Neural cell (in vitro differentiated cells): ENCODE measurements around the gene AMPD1. TPM values are rescaled to one million over a fixed set of nuclear protein-coding genes. Genes with fewer than 3 reads are reported as not detected.

Source experiments
- H2AFZ ChIP-seq: fragments of 200-600, 300-800 bp; sonication (generic), shearing (Covaris generic); 2 replicates; pipeline ENCODE4 v1.6.0; 2014; ENCODE audit warnings: low read depth, mild to moderate bottlenecking, antibody characterized with exemption, low read length, moderate library complexity
- H3F3A ChIP-seq: fragments of 200-600 bp; shearing (Covaris generic); 2 replicates; pipeline ENCODE4 v1.6.1; 2016; ENCODE audit warnings: mild to moderate bottlenecking, moderate library complexity, mixed read lengths, antibody characterized with exemption, low read length; ENCODE audit not compliant: insufficient read depth, poor library complexity, severe bottlenecking
- H3K27ac ChIP-seq: fragments of 200-600, 300-800 bp; sonication (generic), shearing (Covaris generic); 2 replicates; pipeline ENCODE4 v1.5.1; 2014; ENCODE audit warnings: mild to moderate bottlenecking, low read length, moderate library complexity
- H3K27me3 ChIP-seq: fragments of 300-800, 200-600 bp; sonication (generic), shearing (Covaris generic); 2 replicates; pipeline ENCODE4 v1.6.0; 2014; ENCODE audit warnings: mild to moderate bottlenecking, low read depth, low read length, moderate library complexity; ENCODE audit not compliant: insufficient read depth
- H3K36me3 ChIP-seq: fragments of 300-800, 200-600 bp; sonication (generic), shearing (Covaris generic); 2 replicates; pipeline ENCODE4 v1.5.1; 2014; ENCODE audit warnings: mild to moderate bottlenecking, antibody characterized with exemption, low read length, moderate library complexity; ENCODE audit not compliant: insufficient read depth
- H3K4me2 ChIP-seq: fragments of 300-800, 200-600 bp; sonication (generic), shearing (Covaris generic); 2 replicates; pipeline ENCODE4 v1.6.0; 2014; ENCODE audit warnings: mild to moderate bottlenecking, low read length
- H3K4me3 ChIP-seq: fragments of 300-800, 200-600 bp; sonication (generic), shearing (Covaris generic); 2 replicates; pipeline ENCODE4 v1.5.1; 2014; ENCODE audit warnings: mild to moderate bottlenecking, low read length, moderate library complexity
- H3K79me2 ChIP-seq: fragments of 200-600 bp; shearing (Covaris generic); replicated peaks from 2 replicates; pipeline ENCODE4 v1.6.0; 2014; ENCODE audit warnings: mild to moderate bottlenecking, low read length, moderate library complexity; ENCODE audit not compliant: insufficient read depth
- H3K9ac ChIP-seq: fragments of 300-800, 200-600 bp; sonication (generic), shearing (Covaris generic); 2 replicates; pipeline ENCODE4 v1.6.1; 2016; ENCODE audit warnings: mild to moderate bottlenecking, low read length, mixed read lengths
- H3K9me2 ChIP-seq: fragments of 200-600 bp; shearing (Covaris generic); 2 replicates; pipeline ENCODE4 v1.6.1; 2016; ENCODE audit warnings: mild to moderate bottlenecking, low read length, mixed read lengths; ENCODE audit not compliant: insufficient read depth
- H3K9me3 ChIP-seq: fragments of 200-600, 300-800 bp; sonication (generic), shearing (Covaris generic); 2 replicates; pipeline ENCODE4 v1.6.1; 2016; ENCODE audit warnings: mild to moderate bottlenecking, mixed run types, low read length, moderate library complexity, mixed read lengths
- H4K20me1 ChIP-seq: fragments of 200-600 bp; shearing (Covaris generic); 2 replicates; pipeline ENCODE4 v1.6.1; 2016; ENCODE audit warnings: mild to moderate bottlenecking, mixed run types; ENCODE audit not compliant: insufficient read depth
- EP300 ChIP-seq: fragments of 450-650 bp; conservative IDR thresholded peaks from 2 replicates; pipeline ENCODE4 v1.6.1; 2014; ENCODE audit warnings: antibody characterized with exemption, mild to moderate bottlenecking, moderate library complexity; ENCODE audit not compliant: poor library complexity, severe bottlenecking
- EZH2 ChIP-seq: fragments of 200-600, 300-800 bp; shearing (Covaris generic), sonication (generic); IDR thresholded peaks from 2 replicates; pipeline ENCODE4 v1.6.1; 2014; ENCODE audit warnings: antibody characterized with exemption, low read length, borderline replicate concordance, mild to moderate bottlenecking; ENCODE audit not compliant: insufficient read depth, poor library complexity, severe bottlenecking
- MXI1 ChIP-seq: fragments of 450-650 bp; conservative IDR thresholded peaks from 2 replicates; pipeline ENCODE4 v1.6.1; 2014; ENCODE audit warnings: antibody characterized with exemption, mild to moderate bottlenecking; ENCODE audit not compliant: poor library complexity, severe bottlenecking
- POLR2AphosphoS5 ChIP-seq: IDR thresholded peaks from 2 replicates; pipeline ENCODE4 v1.6.1; 2012
- RAD21 ChIP-seq: fragments of 450-650 bp; conservative IDR thresholded peaks from 2 replicates; pipeline ENCODE4 v1.6.1; 2014; ENCODE audit warnings: antibody characterized with exemption, mild to moderate bottlenecking, moderate library complexity
- REST ChIP-seq: IDR thresholded peaks from 2 replicates; pipeline ENCODE4 v1.6.1; 2012; ENCODE audit warnings: borderline replicate concordance
- SMC3 ChIP-seq: fragments of 450-650 bp; conservative IDR thresholded peaks from 2 replicates; pipeline ENCODE4 v1.6.1; 2014; ENCODE audit warnings: antibody characterized with exemption, mild to moderate bottlenecking, moderate library complexity; ENCODE audit not compliant: poor library complexity
- TAF1 ChIP-seq: IDR thresholded peaks from 2 replicates; pipeline ENCODE4 v1.6.1; 2012; ENCODE audit warnings: low read depth
- polyA plus RNA-seq: library from polyadenylated mRNA; depleted of rRNA; stranded (reverse); fragments of >200 nt; gene quantifications from 2 replicates; pipeline ENCODE4 v1.2.3, GENCODE V29; 2014
- TF ChIP-seq, protein P1 (sequence below): fragments of 450-650 bp; IDR thresholded peaks from 2 replicates; pipeline ENCODE4 v1.5.1; 2014; ENCODE audit warnings: antibody characterized with exemption, mild to moderate bottlenecking, moderate library complexity; ENCODE audit not compliant: poor library complexity, severe bottlenecking

Gene AMPD1
- polyA plus RNA-seq, 1 donor from 2014 or later: not detected

DNA sequence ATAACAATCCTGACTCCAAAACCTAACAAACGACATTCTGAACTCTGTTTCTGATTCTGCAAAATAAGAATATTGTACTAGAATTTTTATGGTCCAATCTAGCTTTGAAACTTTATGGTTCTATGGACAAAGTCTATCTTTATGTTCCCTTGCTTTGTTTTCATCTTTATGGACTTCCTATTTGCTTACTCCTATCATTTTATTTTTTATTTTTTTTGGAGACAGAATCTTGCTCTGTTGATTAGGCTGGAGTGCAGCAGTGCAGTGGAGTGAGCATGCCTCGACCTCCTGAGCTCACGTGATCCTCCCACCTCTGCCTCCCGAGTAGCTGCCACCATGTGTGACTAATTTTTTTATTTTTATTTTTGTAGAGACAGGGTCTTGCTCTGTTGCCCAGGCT lies 17.6 kb upstream of the AMPD1 start:
- no peak overlapping the region for H3K4me2 ChIP-seq
- no peaks in the 10 kb centered on the region for H3K9me2 ChIP-seq
- no peak overlapping the region for H3K27ac ChIP-seq
- peaks cover 6% of the 10 kb centered on the region for H3K36me3 ChIP-seq
- TF ChIP-seq POLR2AphosphoS5 (no peak), EP300 (no peak), TAF1 (no peak), MXI1 (no peak), REST (no peak), RAD21 (no peak), EZH2 (no peak), SMC3 (no peak)
- TF ChIP-seq, protein P1, sequence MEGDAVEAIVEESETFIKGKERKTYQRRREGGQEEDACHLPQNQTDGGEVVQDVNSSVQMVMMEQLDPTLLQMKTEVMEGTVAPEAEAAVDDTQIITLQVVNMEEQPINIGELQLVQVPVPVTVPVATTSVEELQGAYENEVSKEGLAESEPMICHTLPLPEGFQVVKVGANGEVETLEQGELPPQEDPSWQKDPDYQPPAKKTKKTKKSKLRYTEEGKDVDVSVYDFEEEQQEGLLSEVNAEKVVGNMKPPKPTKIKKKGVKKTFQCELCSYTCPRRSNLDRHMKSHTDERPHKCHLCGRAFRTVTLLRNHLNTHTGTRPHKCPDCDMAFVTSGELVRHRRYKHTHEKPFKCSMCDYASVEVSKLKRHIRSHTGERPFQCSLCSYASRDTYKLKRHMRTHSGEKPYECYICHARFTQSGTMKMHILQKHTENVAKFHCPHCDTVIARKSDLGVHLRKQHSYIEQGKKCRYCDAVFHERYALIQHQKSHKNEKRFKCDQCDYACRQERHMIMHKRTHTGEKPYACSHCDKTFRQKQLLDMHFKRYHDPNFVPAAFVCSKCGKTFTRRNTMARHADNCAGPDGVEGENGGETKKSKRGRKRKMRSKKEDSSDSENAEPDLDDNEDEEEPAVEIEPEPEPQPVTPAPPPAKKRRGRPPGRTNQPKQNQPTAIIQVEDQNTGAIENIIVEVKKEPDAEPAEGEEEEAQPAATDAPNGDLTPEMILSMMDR: no peak
- no peaks in the 10 kb centered on the region for H3K9me3 ChIP-seq
- no peak overlapping the region for H2AFZ ChIP-seq
- peaks cover 30% of the 10 kb centered on the region for H3K79me2 ChIP-seq
- no peak overlapping the region for H3K9ac ChIP-seq
- H4K20me1 ChIP-seq: no peaks in the 10 kb centered on the region
- H3K27me3 ChIP-seq: no peaks in the 10 kb centered on the region
- no peaks in the 10 kb centered on the region for H3F3A ChIP-seq
- no peak overlapping the region for H3K4me3 ChIP-seq

- H3K9me3 ChIP-seq: no peaks in the 10 kb centered on the region
- H2AFZ ChIP-seq: no peak overlapping the region
- no peaks in the 10 kb centered on the region for H3K27me3 ChIP-seq
- no peaks in the 10 kb centered on the region for H3K9me2 ChIP-seq
- H3K4me3 ChIP-seq: no peak overlapping the region
- no peak overlapping the region for H3K4me2 ChIP-seq
- no peak overlapping the region for H3K9ac ChIP-seq
- TF ChIP-seq TAF1 (no peak), SMC3 (no peak), EP300 (no peak), RAD21 (no peak), MXI1 (no peak), REST (no peak), POLR2AphosphoS5 (no peak), EZH2 (no peak)
- TF ChIP-seq, protein P1: no peak
- no peaks in the 10 kb centered on the region for H4K20me1 ChIP-seq
- H3K27ac ChIP-seq: no peak overlapping the region
- H3K36me3 ChIP-seq: peaks cover 3% of the 10 kb centered on the region
- H3F3A ChIP-seq: no peaks in the 10 kb centered on the region
- peaks cover 17% of the 10 kb centered on the region for H3K79me2 ChIP-seq
These were observed 15.0 kb upstream of the AMPD1 start for GRCh38 chr1:114710360-114710759.
